Suppressor macrophage (primary cell): ENCODE data around the gene TNFRSF14.
A peak's percentile ranks its signal among the peaks of the same experiment; 100 is the strongest.

Experiments used
- DNase-seq, 4 experiments: peaks; one replicate each; pipeline ENCODE4 v3.0.0-alpha.2; 2020 to 2022

TNFRSF14 gene

DNA sequence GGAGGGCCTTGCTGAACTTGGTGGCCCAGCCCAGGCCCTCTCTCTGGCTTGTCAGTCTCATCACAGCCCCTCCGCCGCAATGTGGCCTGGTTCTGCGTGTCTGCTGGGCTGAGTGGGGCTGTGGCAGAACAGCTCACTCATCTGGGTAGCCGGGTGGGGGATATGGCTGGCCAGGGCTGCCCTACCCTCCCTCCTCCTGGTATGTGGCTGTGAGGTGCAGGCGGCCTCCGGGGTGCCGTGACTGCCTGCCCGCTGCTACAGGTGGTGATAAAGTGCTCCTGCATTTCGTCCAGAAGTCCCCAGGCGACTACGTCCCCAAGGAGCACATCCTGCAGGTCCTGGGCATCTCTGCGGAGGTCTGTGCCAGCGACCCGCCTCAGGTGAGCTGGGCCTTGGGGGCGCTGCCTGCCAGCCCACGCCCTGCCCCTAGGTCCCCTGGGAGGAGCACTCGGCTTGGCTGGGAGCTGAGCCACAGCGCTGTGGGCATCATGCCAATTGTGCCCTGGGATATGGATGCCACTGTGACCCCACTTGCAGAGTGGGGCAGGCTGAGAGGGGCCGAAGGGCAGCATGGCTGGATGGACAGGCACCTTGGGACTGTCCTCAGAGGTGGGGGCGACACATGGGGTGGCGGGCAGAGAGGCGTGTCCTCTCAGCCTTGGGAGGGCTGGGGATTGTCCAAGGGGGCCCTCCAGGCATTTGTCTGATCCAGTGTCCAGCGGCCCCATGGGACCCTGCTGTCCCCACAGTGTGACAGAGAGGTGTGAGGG is 32.7 kb downstream of the TNFRSF14 start:
- no peak for DNase-seq

DNA sequence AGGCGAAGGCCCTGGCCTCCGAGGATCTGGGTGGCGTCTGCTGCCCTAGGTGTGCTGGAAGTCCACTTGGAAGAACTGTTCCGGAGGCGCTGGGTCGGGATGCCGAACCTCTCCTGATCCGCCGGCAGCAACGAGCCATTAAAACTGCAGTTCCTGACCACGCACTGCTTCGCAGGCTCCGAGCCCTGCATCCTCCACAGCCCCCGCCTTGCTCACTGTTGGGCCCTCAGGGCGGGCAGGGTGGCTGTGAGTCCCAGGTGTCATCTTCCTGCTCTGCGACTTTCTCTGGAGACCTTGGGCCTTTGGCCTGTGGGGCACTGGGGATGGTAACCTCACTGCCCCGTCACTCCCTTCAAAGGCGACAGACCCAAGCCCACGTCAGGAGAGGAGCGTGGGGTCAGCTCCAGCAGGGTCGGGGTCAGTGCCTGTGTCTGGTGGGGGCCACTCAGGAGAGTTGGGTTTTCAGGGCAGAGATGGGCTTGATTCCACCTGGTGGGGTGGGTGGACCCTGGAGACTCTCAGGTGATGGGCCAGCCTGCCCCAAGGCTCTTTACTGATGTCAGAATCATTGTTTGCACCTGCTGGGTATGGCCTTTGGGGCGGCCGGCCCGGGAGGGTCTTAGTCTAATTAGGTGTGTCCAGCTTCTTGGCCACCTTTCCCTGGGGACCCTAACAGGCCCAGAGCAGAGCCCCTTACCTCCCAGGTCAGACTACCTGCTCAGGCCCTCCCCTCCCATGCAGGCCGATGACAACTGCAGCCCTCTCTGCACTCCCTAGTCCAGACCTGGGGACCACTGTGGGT is 33.5 kb downstream of the TNFRSF14 start:
- DNase-seq: no peak

DNA sequence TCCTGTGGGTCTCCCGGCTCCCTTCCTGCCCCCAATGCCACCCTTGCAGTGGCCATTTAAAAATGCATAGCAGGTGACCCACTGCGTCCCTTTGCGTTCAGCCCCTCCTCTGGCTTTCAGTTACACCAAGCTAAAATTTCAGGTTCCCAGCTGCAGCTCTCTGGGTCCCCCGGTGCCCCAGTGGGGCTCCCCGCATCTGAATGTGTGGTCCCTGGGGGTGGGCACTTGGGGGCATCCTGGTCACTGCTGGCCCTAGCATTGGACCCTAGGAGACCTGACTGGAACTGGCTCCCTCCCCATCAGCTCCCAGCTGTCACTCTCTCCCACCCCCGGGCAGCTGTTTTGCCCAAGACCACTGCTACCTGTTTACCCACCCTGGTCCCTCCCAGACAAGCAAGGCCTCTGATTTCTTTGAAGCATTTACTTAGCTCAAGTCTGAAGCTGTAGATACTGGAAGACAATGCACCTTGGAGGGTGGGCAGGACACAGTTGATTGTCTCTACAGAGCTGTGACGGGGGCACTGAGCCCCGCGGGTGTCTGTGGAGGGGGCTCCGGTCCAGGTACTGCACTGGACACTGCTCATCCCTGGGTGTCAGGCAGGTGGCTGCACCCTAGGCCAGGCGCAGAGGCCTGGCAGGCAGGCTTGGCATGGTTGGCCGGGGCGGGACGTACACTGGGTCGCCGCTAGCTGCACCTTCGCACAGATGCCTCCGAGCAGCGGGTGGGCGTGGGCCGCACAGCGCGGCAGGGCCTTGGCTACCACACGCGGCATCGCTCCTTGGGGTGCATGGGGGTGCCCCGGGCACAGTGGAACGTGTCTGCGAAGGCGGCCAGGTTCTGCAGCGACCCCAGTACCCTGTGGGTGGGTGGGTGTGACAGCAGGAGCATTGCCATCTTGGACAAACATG is 34.3 kb downstream of the TNFRSF14 start:
- no peak for DNase-seq

DNA sequence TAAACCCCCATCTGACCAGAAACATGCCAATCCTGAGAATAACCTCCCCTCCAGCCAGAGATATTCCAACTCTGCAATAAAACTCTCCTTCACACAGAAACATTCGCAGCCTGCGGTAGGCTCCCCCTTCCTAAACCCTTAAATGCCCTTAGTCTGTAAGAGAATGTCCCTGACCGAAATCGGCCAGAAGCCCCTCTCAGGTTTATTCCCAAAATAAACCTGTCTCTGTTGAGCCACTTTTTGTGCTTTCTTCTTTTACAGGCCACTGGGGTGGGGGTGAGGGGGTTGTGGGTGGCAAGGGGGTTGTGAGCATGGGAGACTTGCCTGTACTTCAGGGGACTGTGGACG is 35.0 kb downstream of the TNFRSF14 start:
- no peak for DNase-seq

DNA sequence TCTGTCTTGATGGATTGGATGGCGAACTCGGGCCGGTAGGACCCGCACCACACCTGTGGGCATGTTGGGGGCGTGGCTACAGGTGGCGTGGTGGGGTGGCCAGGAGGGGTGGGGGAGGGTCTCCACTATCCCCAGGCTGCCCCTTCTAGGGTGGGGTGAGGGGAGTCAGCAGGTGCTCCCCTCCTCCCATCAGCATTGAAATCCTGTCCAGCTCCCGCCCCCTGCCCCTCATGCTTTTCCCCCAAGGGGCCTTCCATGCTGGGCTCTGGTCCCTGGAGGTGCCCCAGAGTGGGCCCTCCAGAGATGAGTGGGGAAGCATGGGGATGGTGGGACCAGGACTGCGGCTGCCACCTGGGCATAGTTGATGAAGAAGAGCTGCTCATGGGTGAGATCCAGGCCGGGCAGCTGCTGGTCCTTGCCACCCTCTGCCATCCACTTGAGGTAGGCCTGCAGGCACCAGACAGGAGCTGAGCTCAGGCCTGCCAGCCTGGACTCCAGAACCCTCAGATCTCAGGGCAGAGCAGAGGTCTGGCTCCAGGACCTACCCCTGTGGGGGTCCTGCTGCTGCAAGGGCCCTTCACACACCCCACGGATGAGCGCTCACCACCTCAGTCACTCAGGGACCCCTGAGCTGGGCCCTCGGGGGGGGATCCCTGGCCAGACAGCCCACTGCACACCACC is 35.5 kb downstream of the TNFRSF14 start:
- DNase-seq: no peak

DNA sequence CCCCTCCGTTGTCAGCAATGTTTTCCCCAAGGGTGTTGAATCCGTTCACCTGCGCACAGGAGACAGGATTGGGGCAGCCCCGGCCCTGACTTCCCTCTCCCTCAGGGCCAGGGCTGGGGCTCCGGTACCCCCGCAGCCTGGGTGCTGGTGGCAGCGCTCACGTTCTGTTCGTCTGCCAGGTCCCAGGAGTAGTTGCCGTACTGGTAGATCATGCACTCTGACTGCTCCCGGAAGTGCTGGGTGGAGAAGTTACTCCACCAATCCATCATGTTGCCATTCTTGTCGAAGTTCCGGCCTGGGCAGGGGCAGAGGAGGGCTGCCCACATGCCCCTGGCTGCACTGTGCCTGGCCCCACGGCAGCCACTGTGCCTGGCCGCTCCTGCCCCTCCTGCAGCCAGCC is 36.5 kb downstream of the TNFRSF14 start:
- peak in 3 of 4 experiments; percentile 50 to 62 (median 51) for DNase-seq

DNA sequence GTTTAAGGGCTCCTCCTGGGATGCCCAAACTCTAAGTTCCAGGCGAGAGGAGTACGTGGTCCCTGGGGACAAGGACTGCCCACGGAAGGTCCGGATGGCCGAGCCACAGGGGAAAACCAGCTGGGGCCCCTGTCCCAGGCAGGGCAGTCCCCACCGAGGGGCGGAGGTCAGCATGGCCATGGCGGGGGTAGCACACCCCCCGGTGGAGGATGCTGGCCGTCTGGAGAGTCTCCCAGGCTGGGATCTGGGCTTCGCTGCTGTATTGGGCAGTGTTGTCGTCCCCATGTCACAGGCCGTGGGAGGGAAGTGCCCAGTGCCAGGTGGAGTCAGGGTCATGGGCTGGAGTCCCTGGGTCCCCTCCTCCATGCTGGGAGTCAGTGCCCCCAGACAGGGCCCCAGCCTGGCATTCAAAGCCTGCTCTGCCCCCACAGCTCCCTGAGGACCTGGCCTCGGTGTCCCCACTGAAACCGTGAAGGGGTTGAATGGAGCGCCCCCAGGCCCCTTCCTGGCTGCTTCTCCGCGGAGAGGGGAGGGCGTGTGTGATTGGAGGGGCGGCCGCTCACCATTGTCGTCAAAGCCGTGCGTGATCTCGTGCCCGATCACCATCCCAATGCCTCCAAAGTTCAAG is 37.2 kb downstream of the TNFRSF14 start:
- DNase-seq: no peak

DNA sequence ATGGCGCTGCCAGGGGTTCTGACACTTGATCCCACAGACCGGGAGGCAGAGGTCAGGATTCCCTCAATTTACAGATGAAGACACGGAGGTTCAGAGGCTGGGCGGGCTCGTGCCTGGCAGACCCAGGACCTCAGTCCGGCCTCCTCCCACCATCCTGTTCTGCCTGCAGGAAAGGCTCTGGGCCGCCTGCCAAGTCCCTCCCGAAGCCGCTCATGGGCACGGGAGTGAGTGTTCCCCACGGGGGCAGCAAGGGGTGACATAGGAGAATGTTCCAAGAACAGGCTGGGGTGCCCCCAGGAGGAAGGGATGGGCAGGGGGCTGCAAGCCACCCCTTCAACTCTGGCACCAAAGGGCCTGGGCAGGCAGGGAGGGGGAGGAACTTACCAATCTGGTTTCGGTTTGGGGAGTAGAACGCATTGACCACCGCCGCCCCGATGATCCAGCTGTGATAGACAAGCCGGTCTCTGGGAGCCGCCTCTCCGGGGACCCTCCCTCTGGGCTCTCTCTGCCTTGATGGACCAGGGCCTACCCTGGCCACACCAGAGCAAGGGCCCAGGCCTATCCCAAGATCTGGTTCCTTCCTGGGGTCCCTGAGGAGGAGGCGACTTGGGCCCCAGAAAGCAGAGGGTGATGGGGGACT is 38.0 kb downstream of the TNFRSF14 start:
- DNase-seq: peak in 1 of 4 experiments; percentile 40

DNA sequence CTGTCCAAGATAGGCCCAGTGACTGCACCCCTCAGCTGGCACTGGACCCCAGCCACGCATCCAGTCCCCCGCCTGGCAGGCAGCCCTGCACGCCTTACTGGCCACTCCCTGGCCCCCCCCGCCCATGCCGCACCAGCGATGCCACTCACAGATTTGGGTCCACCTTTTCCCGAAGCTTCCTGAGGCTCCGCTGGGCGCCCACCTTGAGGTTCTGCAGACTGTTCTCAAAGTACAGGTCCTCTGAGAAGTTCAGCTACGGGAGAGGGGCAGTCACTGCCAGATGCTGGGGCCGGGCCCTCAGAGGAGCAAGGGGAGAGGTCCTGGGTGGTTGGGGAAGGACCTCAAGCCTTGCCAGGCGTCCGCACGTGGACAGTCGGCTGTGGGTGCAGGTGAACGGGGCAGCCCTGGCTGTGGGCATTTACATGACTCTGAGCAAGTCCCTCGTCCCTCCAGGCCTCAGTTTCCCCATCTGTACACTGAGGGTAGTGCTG is 38.5 kb downstream of the TNFRSF14 start:
- no peak for DNase-seq

DNA sequence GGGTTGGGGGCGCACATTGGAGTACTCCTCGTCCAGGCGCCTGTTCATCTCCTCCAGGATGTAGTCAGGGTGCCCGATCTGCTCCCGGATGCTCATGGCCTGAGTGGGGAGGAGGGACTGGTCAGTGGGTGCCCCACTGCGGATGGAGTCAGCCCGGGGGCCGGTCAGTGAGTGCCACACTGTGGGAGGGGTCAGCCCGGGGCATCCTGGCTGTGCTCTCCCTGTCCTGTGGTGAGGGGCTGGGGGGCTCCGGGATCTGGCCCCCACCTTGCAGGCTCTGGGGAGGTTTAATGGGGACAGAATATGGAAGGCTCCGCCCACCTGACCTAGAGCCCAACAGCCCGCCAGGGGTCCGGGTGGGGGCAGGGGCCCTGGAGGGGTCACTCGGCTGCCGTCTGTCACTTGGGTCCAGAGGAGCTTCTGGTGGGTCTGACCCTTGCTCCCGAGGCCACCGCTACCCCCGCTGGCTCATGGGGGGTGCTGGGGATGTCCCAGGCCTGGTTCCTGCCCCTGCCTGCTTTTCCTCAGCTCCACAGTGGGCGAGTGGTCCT is 39.2 kb downstream of the TNFRSF14 start:
- no peak for DNase-seq

DNA sequence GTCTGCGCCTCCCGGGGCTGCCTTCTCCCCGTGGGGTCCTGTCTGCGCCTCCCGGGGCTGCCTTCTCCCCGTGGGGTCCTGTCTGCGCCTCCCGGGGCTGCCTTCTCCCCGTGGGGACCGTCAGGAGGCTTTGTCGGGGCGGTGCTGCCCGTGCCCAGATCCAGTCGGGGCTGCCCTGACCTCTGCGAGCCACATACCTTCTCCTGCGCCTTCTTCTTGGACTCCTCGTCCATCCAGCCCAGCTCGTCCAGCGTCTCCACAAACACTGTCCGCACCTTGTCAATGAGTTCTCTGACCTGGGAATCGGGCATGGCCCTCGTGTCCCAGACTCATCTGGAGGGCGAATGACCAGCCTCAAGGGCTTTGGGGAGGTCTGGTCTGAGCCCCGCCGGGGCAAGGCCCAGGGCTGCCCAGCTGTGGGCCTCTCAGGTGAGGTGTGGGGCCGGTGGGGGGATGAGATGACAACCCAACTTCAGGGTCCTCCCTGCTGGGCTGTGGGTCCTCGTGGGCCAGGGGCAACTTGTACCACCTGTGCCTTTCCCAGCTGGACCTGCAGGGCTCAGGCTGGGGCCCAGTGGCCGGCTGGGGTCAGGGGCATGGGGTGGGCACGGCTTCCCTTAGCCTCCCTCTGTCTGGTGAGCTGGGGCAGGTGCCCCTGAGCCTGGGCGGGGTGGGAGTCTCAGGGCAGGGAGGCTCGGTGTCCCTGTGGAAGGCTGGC is 39.8 kb downstream of the TNFRSF14 start:
- no peak for DNase-seq

DNA sequence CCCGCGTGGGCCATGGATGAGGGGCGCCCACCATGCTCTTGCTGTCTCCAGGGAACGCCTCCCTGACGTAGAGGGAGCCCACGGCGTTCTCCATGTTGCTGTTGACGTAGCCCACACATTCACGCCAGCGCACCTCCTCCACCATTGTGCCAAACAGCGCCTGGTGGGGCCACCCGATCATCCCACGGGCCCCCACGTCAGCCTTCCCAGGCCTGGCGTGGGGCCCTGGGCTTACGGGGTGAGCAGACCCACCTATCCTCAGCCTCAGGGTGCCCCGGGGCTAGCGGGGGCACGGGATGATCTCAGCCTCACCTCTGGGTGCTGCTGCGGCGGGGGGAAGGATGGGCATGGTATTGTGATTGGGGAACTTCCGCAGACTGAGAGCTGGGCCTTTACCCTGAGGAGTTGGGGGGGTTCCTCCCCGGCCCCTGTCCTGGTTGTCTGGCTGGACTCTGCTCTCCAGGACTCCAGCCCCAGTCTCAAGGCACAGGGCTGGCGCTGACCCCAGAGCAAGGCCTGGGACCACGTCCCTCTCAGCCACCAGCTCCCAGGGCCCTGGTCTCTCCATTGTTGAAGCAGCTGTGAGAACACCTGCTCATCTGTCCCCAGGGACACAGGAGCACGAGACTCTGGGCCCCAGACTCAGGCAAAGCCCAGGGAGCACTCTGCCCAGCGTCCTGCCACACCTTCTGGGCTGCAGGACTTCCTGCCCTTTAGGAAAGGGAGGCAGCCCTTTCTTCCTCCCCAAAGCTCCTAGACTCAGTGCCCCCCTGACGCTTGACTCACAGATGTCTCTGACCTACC is 40.6 kb downstream of the TNFRSF14 start:
- no peak for DNase-seq

DNA sequence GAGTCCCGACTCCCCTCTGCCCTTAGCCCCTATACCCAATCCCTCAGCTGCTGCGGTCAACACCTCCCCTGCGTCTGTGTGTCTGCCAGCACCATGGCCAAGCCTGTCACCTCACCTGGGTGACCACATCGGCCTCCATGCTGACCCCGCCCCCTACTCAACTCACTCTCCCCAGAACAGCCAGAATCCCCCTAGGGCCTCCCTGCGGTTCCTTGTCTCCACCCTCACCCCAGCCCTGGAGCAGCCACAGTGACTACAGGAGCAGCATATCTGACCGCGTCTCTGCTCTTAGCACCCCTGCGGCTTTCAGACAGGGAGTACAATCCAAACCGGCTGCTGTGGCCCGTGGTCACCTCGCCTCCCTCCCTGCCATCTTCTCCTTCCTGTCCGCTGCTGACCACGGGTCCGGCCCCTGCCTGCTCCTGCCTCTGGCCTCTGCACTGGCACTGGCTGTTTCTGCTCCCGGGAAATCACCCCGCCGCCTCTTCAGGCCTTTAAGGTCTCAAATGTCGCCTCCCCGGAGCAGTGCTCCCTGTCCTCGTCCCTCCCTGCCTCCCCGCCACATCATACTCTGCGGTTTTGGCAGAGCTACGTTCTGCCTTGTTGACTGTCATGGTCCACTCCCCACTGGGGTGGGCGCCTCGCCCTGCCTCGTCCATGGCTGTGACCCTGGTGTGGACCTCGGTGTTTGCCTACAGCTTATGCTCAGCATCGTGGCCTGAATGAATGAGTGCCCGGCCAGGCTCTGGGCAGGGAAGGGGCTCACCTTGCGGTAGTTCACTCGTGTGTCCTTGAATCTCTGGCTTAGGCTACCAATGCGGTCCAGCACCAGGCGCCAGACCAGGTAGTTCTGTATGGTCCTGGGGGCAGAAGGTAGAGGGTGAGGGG is 41.5 kb downstream of the TNFRSF14 start:
- no peak for DNase-seq

DNA sequence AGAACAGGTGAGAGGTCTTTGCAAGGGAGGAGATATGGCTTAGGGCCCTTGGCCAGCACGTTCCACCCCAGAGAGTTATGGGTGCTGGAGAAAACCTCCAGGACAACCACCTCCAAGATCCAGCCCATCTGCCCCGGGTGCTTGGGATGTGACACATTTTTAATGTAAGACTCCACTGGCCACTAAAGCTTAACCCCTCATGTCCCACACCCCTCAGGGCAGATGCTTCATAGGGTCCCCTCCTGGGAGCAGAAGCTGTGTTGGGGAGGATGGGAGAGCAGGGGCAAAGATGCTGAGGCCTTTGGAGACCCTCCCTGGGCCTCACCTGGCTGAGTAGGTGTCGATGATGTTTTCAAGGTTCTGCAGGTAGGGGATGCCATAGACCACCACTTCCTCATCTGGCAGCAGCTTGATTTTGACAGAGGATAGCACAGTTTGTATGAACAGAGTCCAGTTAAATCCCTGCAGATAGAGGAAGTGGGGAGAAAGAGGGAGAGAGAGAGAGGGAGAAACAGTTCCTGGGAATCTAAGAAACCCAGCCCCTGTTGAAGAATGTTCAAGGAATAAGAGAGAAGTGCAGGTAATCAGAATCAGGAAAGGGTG is 42.3 kb downstream of the TNFRSF14 start:
- no peak for DNase-seq

DNA sequence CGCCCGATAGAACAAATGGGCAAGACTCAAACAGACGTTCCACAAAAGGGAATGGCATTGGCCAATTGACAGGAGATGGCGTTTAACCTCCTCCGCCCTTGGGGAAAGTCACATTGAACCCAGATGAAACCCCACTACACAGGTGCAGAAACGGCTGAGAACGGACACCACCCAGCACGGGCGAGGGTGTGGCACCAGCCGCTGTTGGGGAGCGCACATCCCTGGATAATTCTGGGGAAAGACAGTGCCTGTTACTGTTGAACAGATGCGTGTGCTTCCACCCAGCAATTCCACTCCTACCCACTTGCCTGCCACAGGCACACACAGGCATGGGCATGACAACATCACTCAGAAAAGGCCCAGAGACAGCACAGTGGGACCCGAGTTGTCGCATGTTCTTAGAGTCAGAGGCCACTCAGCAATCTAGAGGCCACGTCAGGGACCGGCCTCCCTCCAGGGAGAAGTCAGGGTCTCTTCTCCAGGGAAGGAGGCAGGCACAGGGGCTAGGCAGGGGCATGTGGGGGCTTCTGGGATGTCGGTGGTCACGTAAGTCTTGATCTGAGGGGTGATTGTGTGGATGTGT is 45.6 kb downstream of the TNFRSF14 start:
- DNase-seq: no peak

DNA sequence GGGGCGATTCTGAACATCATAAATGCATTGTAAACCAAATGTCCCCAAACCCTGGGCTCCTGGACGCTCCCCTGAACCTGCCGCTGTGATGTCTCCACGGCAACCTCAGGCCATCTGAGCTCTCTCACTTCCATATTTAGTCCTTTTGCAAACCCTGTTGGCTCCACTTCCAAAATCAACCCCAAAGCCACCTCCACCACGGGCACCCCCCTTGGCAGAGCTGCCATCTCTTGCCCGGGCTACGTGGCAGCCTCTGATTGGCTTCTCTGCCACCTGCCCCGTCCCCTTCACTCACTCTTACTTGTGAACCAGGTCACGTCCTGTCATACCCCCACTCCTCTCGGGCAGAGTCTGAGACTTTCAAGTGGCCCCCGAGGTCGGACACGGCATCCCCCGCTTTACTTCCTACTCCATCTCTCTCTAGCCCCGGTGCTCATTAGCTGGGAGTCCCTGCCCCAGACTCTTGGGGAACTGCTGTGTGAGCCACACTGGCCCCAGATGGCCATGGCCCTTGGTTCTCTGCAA is 46.2 kb downstream of the TNFRSF14 start:
- DNase-seq: no peak

DNA sequence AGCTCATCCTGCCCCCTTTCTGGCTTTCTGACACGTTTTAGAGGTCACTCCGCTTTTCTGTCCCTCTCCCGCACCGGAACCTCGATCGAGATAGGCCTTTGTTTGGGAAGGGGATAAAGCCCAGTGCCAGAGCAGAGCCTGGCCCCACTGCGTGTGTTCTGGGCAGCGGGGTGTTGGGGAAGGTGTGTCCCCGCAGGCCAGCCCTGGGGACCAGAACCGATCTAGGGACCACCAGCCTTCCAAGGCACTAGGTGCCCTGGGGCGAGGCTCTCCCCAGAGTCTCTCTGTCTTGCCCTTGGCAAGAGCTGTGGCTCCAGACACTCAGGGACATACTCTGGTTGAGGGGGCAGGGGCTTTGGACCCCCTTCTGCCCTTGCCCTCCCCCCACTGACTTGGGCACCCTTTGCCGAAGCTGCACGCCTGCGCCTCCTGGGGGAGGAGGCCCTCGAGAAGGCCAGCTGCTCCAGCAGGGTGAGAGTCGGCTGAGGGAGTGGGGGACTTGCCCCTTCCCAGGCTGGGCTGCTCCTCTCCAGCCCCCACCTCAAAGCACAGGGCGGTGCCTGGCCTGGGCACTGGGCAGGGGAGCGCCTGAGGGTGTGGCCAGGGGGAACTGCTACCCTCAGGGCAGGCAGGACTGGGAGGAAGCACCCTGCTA is 46.8 kb downstream of the TNFRSF14 start:
- no peak for DNase-seq
